GM12878 (cell line): ENCODE measurements around the gene KIAA0825. TPM values are rescaled to one million over a fixed set of nuclear protein-coding genes. Genes with fewer than 3 reads are reported as not detected.

Source experiments
- ATAC-seq: fragments of 200-7000 bp; cut with Tn5 transposase; 3 replicates; pipeline ENCODE4 v1.9.1; 2020; ENCODE audit warnings: mild to moderate bottlenecking, moderate library complexity
- BruUV-seq: library from RNA; stranded (reverse); fragments of 400-500 nt; replicated peaks from 2 replicates; lab custom pipeline; 2021; lab: Mats Ljungman, UMichigan
- CTCF ChIA-PET: fragments of 300-600 bp; sonication (Branson Sonifier 250); formaldehyde crosslinking; extraction: SDS; loops from one replicate; lab custom pipeline; 2021; ENCODE audit warnings: inconsistent platforms; lab: Yijun Ruan, JAX
- POLR2A ChIA-PET: fragments of 350-600 bp; formaldehyde crosslinking; extraction: SDS; loops from one replicate; lab custom pipeline; 2021; ENCODE audit warnings: inconsistent platforms; lab: Charles Lee
- RAD21 ChIA-PET: fragments of 300-600 bp; sonication (Branson Sonifier 250); formaldehyde crosslinking; loops from one replicate; lab custom pipeline; 2023; ENCODE audit warnings: antibody characterized with exemption; ENCODE audit not compliant: unreplicated experiment; lab: Charles Lee
- SMC1A ChIA-PET: fragments of 300-600 bp; sonication (Branson Sonifier 250); formaldehyde crosslinking; loops from one replicate; lab custom pipeline; 2023; ENCODE audit not compliant: unreplicated experiment, uncharacterized antibody; lab: Charles Lee
- DNase-seq: peaks from one replicate; pipeline ENCODE4 v3.0.0-alpha.2; 2011; ENCODE audit warnings: low read depth, low spot score
- FAIRE-seq: peaks from 3 replicates; lab custom pipeline; 2011; peaks lifted over from hg19 to GRCh38; lab: Jason Lieb, UNC
- H2AFZ ChIP-seq: 2 replicates; pipeline ENCODE4 v1.6.0; 2011; ENCODE audit warnings: low read depth, low read length, control low read depth; ENCODE audit not compliant: control insufficient read depth
- H3K27ac ChIP-seq: 2 replicates; pipeline ENCODE4 v1.5.1; 2011; ENCODE audit warnings: control low read depth; ENCODE audit not compliant: control insufficient read depth, insufficient read depth
- H3K27me3 ChIP-seq, 2 experiments: replicated peaks in 1 of 2; 2 replicates each; pipeline versions ENCODE4 v1.6.0 to v1.6.1; 2011; ENCODE audit warnings: low read length in 1 of 2; ENCODE audit not compliant: control insufficient read depth in 2 of 2, insufficient read depth in 2 of 2
- H3K36me3 ChIP-seq, 2 experiments: 2 replicates each; pipeline ENCODE4 v1.5.1; 2011; ENCODE audit warnings: low read length in 1 of 2; ENCODE audit not compliant: control insufficient read depth in 2 of 2, insufficient read depth in 2 of 2
- H3K4me1 ChIP-seq: 2 replicates; pipeline ENCODE4 v1.6.1; 2011; ENCODE audit warnings: mild to moderate bottlenecking, low read length, moderate library complexity, mixed read lengths; ENCODE audit not compliant: control insufficient read depth, insufficient read depth
- H3K4me2 ChIP-seq: 2 replicates; pipeline ENCODE4 v1.6.0; 2011; ENCODE audit warnings: control low read depth; ENCODE audit not compliant: control insufficient read depth, insufficient read depth
- H3K4me3 ChIP-seq: fragments of 200-600 bp; sonication (generic); 2 replicates; pipeline ENCODE4 v1.5.1; 2016
- H3K79me2 ChIP-seq: 2 replicates; pipeline ENCODE4 v1.6.0; 2011; ENCODE audit warnings: low read length; ENCODE audit not compliant: control insufficient read depth, insufficient read depth
- H3K9ac ChIP-seq: 2 replicates; pipeline ENCODE4 v1.8.0; 2011; ENCODE audit warnings: low read length, control low read depth, mixed read lengths; ENCODE audit not compliant: control insufficient read depth, insufficient read depth
- H3K9me3 ChIP-seq: replicated peaks from 3 replicates; pipeline ENCODE4 v1.5.1; 2011; ENCODE audit warnings: mild to moderate bottlenecking, low read length; ENCODE audit not compliant: control insufficient read depth, insufficient read depth
- H4K20me1 ChIP-seq: 2 replicates; pipeline ENCODE4 v1.6.0; 2011; ENCODE audit not compliant: control insufficient read depth, insufficient read depth
- ELK1 ChIP-seq: IDR thresholded peaks from 2 replicates; pipeline ENCODE4 v1.6.1; 2012; ENCODE audit warnings: low read depth, low read length, improper control_type of control experiment
- PAX5 ChIP-seq: IDR thresholded peaks from 2 replicates; pipeline ENCODE4 v1.6.1; 2011; ENCODE audit warnings: low read depth, low read length, borderline replicate concordance
- POLR2AphosphoS2 ChIP-seq: IDR thresholded peaks from 2 replicates; pipeline ENCODE4 v1.6.1; 2011; ENCODE audit warnings: low read depth, mild to moderate bottlenecking, low read length, improper control_type of control experiment, moderate library complexity
- RUNX3 ChIP-seq: IDR thresholded peaks from 2 replicates; pipeline ENCODE4 v1.6.1; 2012; ENCODE audit warnings: low read length, inconsistent platforms
- SRF ChIP-seq, 2 experiments: IDR thresholded peaks; 2 replicates each; pipeline ENCODE4 v1.6.1; 2011; ENCODE audit warnings: low read depth in 2 of 2, low read length in 2 of 2, mild to moderate bottlenecking in 1 of 2, moderate library complexity in 1 of 2
- TARDBP ChIP-seq: IDR thresholded peaks from 2 replicates; pipeline ENCODE4 v1.6.1; 2016; ENCODE audit warnings: borderline replicate concordance
- ZBED1 ChIP-seq: IDR thresholded peaks from 2 replicates; pipeline ENCODE4 v1.6.1; 2016; ENCODE audit warnings: borderline replicate concordance
- ZBTB40 ChIP-seq: fragments of 450-650 bp; IDR thresholded peaks from 2 replicates; pipeline ENCODE4 v1.6.1; 2016; ENCODE audit warnings: mild to moderate bottlenecking, moderate library complexity, borderline replicate concordance
- WGBS: methylation state at CpG from one replicate; pipeline ENCODE4 v1.1.6; 2016; ENCODE audit warnings: low lambda C conversion rate; ENCODE audit not compliant: insufficient replicate concordance, insufficient coverage; ENCODE audit errors: missing lambda C conversion rate; 5-methylcytosine and 5-hydroxymethylcytosine counted together
- in situ Hi-C: fragments of 300-500 bp; cut with MboI; formaldehyde crosslinking; loops from 9 replicates; pipeline ENCODE4 v1.14.3; 2018; ENCODE audit warnings: mixed read lengths
- intact Hi-C: fragments of 100-400 bp; cut with micrococcal nuclease; formaldehyde crosslinking; loops from one replicate; pipeline ENCODE4 v1.14.2; 2022; ENCODE audit not compliant: unreplicated experiment
- polyA plus RNA-seq, 11 experiments: library from polyadenylated mRNA; depleted of rRNA in 4 of 11; unstranded in 6 of 11; stranded (reverse) in 5 of 11; fragments of >200 nt; fragmentation: Nextera tagmentation in 4 of 11; fragmentation: Illumina TruSeq in 1 of 11; extraction: Ambion mirVana in 4 of 11; extraction: Trizol in 1 of 11; gene quantifications; 1 replicate in 1 of 11; 2 replicates in 10 of 11; pipeline versions ENCODE4 v1.2.1 to v1.2.3, GENCODE V29; 2011 to 2016; ENCODE audit warnings: inconsistent platforms in 2 of 11, missing spikeins in 2 of 11, low read depth in 1 of 11
- total RNA-seq, 4 experiments: library from RNA; depleted of rRNA in 3 of 4; stranded (reverse); fragments of >200 nt in 3 of 4; fragmentation: Illumina TruSeq in 1 of 4; extraction: Trizol in 1 of 4; gene quantifications; 2 replicates each; pipeline versions ENCODE4 v1.2.1 to v1.2.3, GENCODE V29; 2013 to 2021
- TF ChIP-seq, protein P1 (sequence below): fragments of 450-650 bp; IDR thresholded peaks from 2 replicates; pipeline ENCODE4 v1.6.1; 2017; ENCODE audit warnings: mild to moderate bottlenecking, moderate library complexity

KIAA0825 gene
- total and polyA plus RNA-seq, 10 of the 15 experiments (the other 5 are each of a cell fraction or from before 2014, with no cell fraction given): 0.55 to 1.9 (median 1.5) TPM

- POLR2A ChIA-PET: no interaction called here
- no peak for FAIRE-seq
Measured at GRCh38 chr5:94313188-94313587, 305.2 kb downstream of the KIAA0825 start.

More at GRCh38 chr5:94313188-94313587, 305.2 kb downstream of the KIAA0825 start:
- ATAC-seq (no peak), DNase-seq (no peak)
- H3K27me3 ChIP-seq: no peaks in the 10 kb centered on the region
- ChIA-PET CTCF (interaction anchor here (0.7 kb wide), 1 partner anchor 791 kb away, joined by 6 read pairs; no protein-coding TSS in a partner anchor), SMC1A (interaction anchor here (1.1 kb wide), 1 partner anchor 14 kb away, joined by 3 read pairs; no protein-coding TSS in a partner anchor), RAD21 (no interaction called here)
- H4K20me1 ChIP-seq: no peaks in the 10 kb centered on the region
- BruUV-seq: no TSS peak
- WGBS: 66% methylated on average over 3 of the region's 3 CpGs
- no peak overlapping the region for H3K4me3 ChIP-seq
- in situ Hi-C loops: no loop called here
- no peaks in the 10 kb centered on the region for H3K79me2 ChIP-seq
- no peak for TF ChIP-seq POLR2AphosphoS2
- no peak for TF ChIP-seq PAX5
- no peak for TF ChIP-seq ZBED1
- TF ChIP-seq SRF (IDR thresholded peaks at IDR 0.05; ENCODE audit: low read depth in 2 of 2, low read length in 2 of 2): no peak
- TF ChIP-seq RUNX3: no peak
- TF ChIP-seq ELK1: no peak
- TF ChIP-seq, protein P1, sequence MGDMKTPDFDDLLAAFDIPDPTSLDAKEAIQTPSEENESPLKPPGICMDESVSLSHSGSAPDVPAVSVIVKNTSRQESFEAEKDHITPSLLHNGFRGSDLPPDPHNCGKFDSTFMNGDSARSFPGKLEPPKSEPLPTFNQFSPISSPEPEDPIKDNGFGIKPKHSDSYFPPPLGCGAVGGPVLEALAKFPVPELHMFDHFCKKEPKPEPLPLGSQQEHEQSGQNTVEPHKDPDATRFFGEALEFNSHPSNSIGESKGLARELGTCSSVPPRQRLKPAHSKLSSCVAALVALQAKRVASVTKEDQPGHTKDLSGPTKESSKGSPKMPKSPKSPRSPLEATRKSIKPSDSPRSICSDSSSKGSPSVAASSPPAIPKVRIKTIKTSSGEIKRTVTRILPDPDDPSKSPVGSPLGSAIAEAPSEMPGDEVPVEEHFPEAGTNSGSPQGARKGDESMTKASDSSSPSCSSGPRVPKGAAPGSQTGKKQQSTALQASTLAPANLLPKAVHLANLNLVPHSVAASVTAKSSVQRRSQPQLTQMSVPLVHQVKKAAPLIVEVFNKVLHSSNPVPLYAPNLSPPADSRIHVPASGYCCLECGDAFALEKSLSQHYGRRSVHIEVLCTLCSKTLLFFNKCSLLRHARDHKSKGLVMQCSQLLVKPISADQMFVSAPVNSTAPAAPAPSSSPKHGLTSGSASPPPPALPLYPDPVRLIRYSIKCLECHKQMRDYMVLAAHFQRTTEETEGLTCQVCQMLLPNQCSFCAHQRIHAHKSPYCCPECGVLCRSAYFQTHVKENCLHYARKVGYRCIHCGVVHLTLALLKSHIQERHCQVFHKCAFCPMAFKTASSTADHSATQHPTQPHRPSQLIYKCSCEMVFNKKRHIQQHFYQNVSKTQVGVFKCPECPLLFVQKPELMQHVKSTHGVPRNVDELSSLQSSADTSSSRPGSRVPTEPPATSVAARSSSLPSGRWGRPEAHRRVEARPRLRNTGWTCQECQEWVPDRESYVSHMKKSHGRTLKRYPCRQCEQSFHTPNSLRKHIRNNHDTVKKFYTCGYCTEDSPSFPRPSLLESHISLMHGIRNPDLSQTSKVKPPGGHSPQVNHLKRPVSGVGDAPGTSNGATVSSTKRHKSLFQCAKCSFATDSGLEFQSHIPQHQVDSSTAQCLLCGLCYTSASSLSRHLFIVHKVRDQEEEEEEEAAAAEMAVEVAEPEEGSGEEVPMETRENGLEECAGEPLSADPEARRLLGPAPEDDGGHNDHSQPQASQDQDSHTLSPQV: no peak
- no peak for TF ChIP-seq ZBTB40
- TF ChIP-seq TARDBP: no peak
- no peak overlapping the region for H3K9ac ChIP-seq
- no peak overlapping the region for H2AFZ ChIP-seq
- H3K27ac ChIP-seq: no peak overlapping the region
- H3K9me3 ChIP-seq: no peaks in the 10 kb centered on the region
- intact Hi-C loops: no loop called here
- H3K36me3 ChIP-seq: no peaks in the 10 kb centered on the region
- no peak overlapping the region for H3K4me2 ChIP-seq
- H3K4me1 ChIP-seq: no peaks in the 10 kb centered on the region
